HEK293T (cell line): Measurements from ENCODE around the gene CACHD1.

Experiments
- ARNT ChIP-seq: fragments of 450-650 bp; IDR thresholded peaks from 2 replicates; pipeline ENCODE4 v1.6.1; 2017; ENCODE audit warnings: mild to moderate bottlenecking
- BHLHE40 ChIP-seq: fragments of 450-650 bp; IDR thresholded peaks from 2 replicates; pipeline ENCODE4 v1.6.1; 2016; ENCODE audit warnings: mild to moderate bottlenecking, moderate library complexity, borderline replicate concordance
- CTBP1 ChIP-seq: fragments of 450-650 bp; IDR thresholded peaks from 2 replicates; pipeline ENCODE4 v1.6.1; 2016; ENCODE audit warnings: borderline replicate concordance
- FOXK2 ChIP-seq: fragments of 450-650 bp; IDR thresholded peaks from 2 replicates; pipeline ENCODE4 v1.6.1; 2016; ENCODE audit warnings: mild to moderate bottlenecking
- FOXM1 ChIP-seq: fragments of 450-650 bp; IDR thresholded peaks from 2 replicates; pipeline ENCODE4 v1.6.1; 2017; ENCODE audit warnings: mild to moderate bottlenecking, borderline replicate concordance

- no peak for TF ChIP-seq CTBP1
- TF ChIP-seq ARNT: no peak
- no peak for TF ChIP-seq FOXM1
- TF ChIP-seq BHLHE40: no peak
- no peak for TF ChIP-seq FOXK2
Measured at GRCh38 chr1:64733581-64734286, 263.8 kb downstream of the CACHD1 start.
